IMR-90 (cell line): ENCODE data around the gene SAG.

Experiments used
- CEBPB ChIP-seq: IDR thresholded peaks from 2 replicates; pipeline ENCODE4 v1.6.1; 2012; ENCODE audit warnings: low read depth, low read length, improper control_type of control experiment
- CHD1 ChIP-seq: IDR thresholded peaks from 2 replicates; pipeline ENCODE4 v1.6.1; 2012; ENCODE audit warnings: low read depth, low read length, improper control_type of control experiment
- MAFK ChIP-seq: IDR thresholded peaks from 2 replicates; pipeline ENCODE4 v1.6.1; 2012; ENCODE audit warnings: low read depth, low read length, improper control_type of control experiment
- POLR2A ChIP-seq: IDR thresholded peaks from 2 replicates; pipeline ENCODE4 v1.6.1; 2012; ENCODE audit warnings: mild to moderate bottlenecking, low read depth, low read length
- RFX5 ChIP-seq: IDR thresholded peaks from 2 replicates; pipeline ENCODE4 v1.8.0; 2012; ENCODE audit warnings: low read depth, mild to moderate bottlenecking, low read length, moderate library complexity
- SMC3 ChIP-seq: fragments of 150-350 bp; IDR thresholded peaks from 2 replicates; pipeline ENCODE4 v1.6.1; 2016; ENCODE audit warnings: low read depth, mild to moderate bottlenecking, antibody characterized with exemption, low read length, moderate library complexity
- TF ChIP-seq, protein P1 (sequence below): conservative IDR thresholded peaks from 2 replicates; pipeline ENCODE4 v1.5.1; 2012; ENCODE audit warnings: mild to moderate bottlenecking, low read depth, low read length, improper control_type of control experiment

DNA sequence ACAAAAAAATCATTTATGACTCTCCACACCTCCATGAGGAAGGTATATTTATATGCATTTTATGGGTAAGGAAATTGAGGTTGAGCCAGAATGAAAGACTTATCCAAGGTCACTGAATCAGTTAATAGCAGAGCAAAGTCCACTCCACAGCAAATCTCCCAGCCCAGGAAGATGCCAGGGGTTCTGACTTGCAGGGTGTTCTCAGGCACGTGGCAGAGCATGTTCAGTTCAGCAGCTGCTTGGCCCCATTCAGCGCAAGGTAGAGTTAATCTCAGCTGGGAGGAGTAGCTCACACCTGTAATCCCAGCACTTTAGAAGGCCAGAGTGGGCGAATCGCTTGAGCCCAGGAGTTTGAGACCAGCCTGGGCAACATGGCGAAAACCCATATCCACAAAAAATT, 28.9 kb downstream of the SAG start:
- TF ChIP-seq CHD1 (no peak), RFX5 (no peak), CEBPB (no peak), SMC3 (no peak), MAFK (no peak), POLR2A (no peak)
- TF ChIP-seq, protein P1, sequence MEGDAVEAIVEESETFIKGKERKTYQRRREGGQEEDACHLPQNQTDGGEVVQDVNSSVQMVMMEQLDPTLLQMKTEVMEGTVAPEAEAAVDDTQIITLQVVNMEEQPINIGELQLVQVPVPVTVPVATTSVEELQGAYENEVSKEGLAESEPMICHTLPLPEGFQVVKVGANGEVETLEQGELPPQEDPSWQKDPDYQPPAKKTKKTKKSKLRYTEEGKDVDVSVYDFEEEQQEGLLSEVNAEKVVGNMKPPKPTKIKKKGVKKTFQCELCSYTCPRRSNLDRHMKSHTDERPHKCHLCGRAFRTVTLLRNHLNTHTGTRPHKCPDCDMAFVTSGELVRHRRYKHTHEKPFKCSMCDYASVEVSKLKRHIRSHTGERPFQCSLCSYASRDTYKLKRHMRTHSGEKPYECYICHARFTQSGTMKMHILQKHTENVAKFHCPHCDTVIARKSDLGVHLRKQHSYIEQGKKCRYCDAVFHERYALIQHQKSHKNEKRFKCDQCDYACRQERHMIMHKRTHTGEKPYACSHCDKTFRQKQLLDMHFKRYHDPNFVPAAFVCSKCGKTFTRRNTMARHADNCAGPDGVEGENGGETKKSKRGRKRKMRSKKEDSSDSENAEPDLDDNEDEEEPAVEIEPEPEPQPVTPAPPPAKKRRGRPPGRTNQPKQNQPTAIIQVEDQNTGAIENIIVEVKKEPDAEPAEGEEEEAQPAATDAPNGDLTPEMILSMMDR = no peak
